Measurements from ENCODE around the gene RNF181.
A peak's percentile ranks its signal among the peaks of the same experiment; 100 is the strongest.

The RNF181 gene

DNA sequence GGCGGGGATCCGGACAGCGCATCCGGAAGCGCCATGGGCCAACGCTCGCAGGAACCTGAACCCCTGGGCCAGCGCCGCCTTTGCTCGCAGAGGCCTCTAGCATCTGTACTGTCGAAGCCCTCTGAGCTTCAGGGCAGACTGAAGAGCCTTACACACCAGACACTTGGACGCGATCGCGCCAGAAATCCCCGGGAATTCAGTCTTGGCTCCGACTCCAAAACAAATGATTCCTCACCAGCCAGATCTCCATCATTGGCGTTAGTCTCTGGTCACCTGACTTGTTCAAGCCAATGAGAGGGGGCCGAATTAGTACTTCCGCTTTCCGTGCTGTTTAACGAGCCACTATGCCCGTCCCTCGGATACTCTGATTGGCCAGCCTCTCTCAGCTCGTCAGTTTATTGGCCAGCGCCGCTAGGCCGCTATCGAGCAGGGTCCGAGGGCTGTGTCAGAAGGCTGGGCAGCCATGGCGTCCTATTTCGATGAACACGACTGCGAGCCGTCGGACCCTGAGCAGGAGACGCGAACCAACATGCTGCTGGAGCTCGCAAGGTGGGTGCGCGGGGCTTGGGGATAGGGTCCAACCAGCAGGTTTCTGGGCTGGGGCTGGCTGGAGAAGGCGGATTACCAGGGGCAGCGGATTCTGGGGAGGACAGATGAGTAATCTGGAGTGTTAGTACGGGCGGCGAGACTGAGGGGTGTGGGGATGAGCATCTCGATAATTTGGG is at the start of gene RNF181:
TSS of gene RNF181 (plus strand) at position 445 of the 725 bp plus-strand sequence. CDS start at position 464, 19 bp downstream.
- no peak for TF ChIP-seq CTCF (IDR thresholded peaks at IDR 0.05)
- H3K4me3 ChIP-seq, result peak within 1 kb of the TSS; percentile 64 to 94
- peaks cover 6 to 40% (median 24%) of the 10 kb centered on the region in 3 donors for H3K36me3 ChIP-seq
- DNase-seq, result peak; percentile 98
- H3K4me1 ChIP-seq, result peaks cover 0 to 61% (median 31%) of the 10 kb centered on the region in 4 donors
- H3K27ac ChIP-seq, result peak within 1 kb of the TSS; percentile 83 to 98
- intact Hi-C loops (cut with DNase I; ENCODE audit: low total_unique reads), result no loop called here
- H3K9me3 ChIP-seq, result no peaks in the 10 kb centered on the region
- no peaks in the 10 kb centered on the region for H3K27me3 ChIP-seq

GRCh38 chr2:85545780-85546240 is 49.7 kb upstream of the RNF181 start:
- Histone ChIP-seq H3K27ac (peak overlapping the region in 1 of 2 donors; percentile 27), H3K4me3 (no peak overlapping the region), H3K4me1 (peaks cover 0 to 39% (median 23%) of the 10 kb centered on the region in 4 donors), H3K9me3 (no peaks in the 10 kb centered on the region), H3K27me3 (no peaks in the 10 kb centered on the region), H3K36me3 (peaks cover 69 to 79% (median 77%) of the 10 kb centered on the region in 3 donors)
- no peak for TF ChIP-seq CTCF (IDR thresholded peaks at IDR 0.05)
- DNase-seq, result no peak
- intact Hi-C loops (cut with DNase I; ENCODE audit: low total_unique reads), result no loop called here

DNA sequence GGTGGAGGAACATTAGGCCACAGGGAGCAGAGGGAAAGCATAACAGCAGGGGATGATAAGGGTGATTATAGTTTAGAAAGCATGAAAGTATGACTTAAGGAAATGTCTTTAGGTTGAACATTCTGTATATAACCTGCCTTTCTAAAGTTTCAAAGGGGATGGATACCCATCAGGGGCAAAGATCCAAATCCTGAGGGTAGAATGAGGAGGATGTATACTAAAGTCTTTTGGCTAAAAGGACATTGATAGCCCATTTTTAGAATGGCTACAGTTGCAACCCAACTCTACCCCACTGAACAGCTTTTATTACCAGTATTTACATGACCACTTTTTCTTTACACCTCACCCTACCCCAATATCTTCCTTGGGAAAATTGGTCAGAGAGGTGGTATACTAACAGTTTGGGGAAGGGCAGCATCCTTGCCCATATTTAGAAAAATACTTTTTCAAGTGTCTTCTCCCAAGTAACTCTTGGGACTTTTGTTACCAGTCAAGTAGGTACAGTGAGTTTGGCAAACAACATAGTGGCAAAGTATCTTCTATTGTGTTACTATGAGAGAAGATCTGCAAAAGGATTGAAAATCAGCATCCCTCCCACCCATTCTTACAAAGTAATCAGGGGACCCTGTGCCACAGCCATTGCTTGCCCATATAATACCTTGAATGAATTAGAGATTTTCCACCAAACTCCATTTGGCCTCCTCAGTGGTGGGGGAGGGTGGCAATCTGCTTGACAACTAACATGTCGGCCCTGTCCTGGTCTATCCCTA is 48.3 kb upstream of the RNF181 start:
- H3K27ac ChIP-seq, result no peak overlapping the region
- no peak overlapping the region for H3K4me3 ChIP-seq
- DNase-seq, result no peak
- peaks cover 0 to 24% (median 12%) of the 10 kb centered on the region in 4 donors for H3K4me1 ChIP-seq
- H3K9me3 ChIP-seq, result no peaks in the 10 kb centered on the region
- no peaks in the 10 kb centered on the region for H3K27me3 ChIP-seq
- no peak for TF ChIP-seq CTCF (IDR thresholded peaks at IDR 0.05)
- intact Hi-C loops (cut with DNase I; ENCODE audit: low total_unique reads), result no loop called here
- H3K36me3 ChIP-seq, result peaks cover 64 to 79% (median 75%) of the 10 kb centered on the region in 3 donors

- TF ChIP-seq CTCF (IDR thresholded peaks at IDR 0.05), result no peak
- no peak for DNase-seq
- intact Hi-C loops (cut with DNase I; ENCODE audit: low total_unique reads), result no loop called here
- Histone ChIP-seq H3K4me3 (no peak overlapping the region), H3K27ac (peak overlapping the region in 1 of 2 donors; percentile 25), H3K9me3 (no peaks in the 10 kb centered on the region), H3K36me3 (peaks cover 64 to 79% (median 75%) of the 10 kb centered on the region in 3 donors), H3K4me1 (peaks cover 0 to 16% (median 4%) of the 10 kb centered on the region in 4 donors), H3K27me3 (no peaks in the 10 kb centered on the region)
Observed at GRCh38 chr2:85547859-85548607, 47.5 kb upstream of the RNF181 start.

DNA sequence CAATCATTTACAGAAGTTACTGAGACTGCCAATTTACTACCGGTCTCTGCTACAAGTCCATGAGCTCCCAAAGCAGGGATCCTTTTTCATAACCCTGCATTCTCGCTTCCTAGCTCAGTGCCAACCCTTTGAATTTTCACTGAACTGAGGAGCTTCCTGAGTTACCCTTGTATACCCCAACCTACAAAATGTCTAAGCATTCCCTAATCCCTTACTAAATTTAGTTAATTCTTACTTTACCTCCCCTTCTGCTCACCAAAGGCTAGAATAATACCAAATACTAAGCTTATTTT is 47.0 kb upstream of the RNF181 start:
- peak overlapping the region in 1 of 2 donors; percentile 25 for H3K27ac ChIP-seq

More for the DNA sequence above, 47.0 kb upstream of the RNF181 start:
- Histone ChIP-seq H3K4me1 (peaks cover 0 to 11% (median 2%) of the 10 kb centered on the region in 4 donors), H3K36me3 (peaks cover 61 to 79% (median 75%) of the 10 kb centered on the region in 3 donors), H3K4me3 (no peak overlapping the region), H3K9me3 (no peaks in the 10 kb centered on the region), H3K27me3 (no peaks in the 10 kb centered on the region)
- TF ChIP-seq CTCF (IDR thresholded peaks at IDR 0.05), result no peak
- intact Hi-C loops (cut with DNase I; ENCODE audit: low total_unique reads), result no loop called here
- DNase-seq, result no peak

Data from tibial artery (tissue), 4 donors.